ENCODE data around the gene TPST2.

TPST2 gene

GRCh38 chr22:26565889-26566288 lies 24.0 kb downstream of the TPST2 start:
- no peak for DNase-seq
- H3K9me3 ChIP-seq, result no peaks in the 10 kb centered on the region
- no peak overlapping the region for H3K4me3 ChIP-seq
- no peaks in the 10 kb centered on the region for H3K27me3 ChIP-seq
- TF ChIP-seq, protein P1, sequence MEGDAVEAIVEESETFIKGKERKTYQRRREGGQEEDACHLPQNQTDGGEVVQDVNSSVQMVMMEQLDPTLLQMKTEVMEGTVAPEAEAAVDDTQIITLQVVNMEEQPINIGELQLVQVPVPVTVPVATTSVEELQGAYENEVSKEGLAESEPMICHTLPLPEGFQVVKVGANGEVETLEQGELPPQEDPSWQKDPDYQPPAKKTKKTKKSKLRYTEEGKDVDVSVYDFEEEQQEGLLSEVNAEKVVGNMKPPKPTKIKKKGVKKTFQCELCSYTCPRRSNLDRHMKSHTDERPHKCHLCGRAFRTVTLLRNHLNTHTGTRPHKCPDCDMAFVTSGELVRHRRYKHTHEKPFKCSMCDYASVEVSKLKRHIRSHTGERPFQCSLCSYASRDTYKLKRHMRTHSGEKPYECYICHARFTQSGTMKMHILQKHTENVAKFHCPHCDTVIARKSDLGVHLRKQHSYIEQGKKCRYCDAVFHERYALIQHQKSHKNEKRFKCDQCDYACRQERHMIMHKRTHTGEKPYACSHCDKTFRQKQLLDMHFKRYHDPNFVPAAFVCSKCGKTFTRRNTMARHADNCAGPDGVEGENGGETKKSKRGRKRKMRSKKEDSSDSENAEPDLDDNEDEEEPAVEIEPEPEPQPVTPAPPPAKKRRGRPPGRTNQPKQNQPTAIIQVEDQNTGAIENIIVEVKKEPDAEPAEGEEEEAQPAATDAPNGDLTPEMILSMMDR (IDR thresholded peaks at IDR 0.05), result no peak
- intact Hi-C loops (cut with DNase I; ENCODE audit: low total_unique reads), result no loop called here
- peaks cover 0 to 5% (median 4%) of the 10 kb centered on the region in 3 donors for H3K36me3 ChIP-seq
- no peak overlapping the region for H3K27ac ChIP-seq
- H3K4me1 ChIP-seq, result peaks cover 0 to 8% (median 2%) of the 10 kb centered on the region in 4 donors

DNA sequence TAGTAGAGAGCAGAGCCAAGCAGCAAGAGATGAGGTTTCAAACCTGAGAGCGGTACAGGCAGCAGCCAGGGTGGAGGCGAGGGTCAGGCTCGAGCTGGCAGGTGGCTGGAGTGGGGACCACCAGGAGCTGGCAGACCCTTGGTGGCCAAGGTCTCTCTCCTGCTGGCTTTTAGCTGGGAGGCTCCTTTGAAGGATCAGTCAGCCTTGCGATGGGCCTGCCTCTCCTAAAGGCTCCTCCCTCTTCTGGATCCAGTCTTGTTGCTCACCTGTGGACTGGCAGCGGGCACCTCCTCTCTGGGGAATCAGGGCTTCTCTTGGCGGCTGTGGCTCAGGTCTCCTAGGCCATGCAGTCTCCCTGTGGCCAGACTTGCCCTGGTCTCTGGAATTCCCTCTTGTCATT lies 24.8 kb downstream of the TPST2 start:
- H3K27ac ChIP-seq, result no peak overlapping the region

DNA sequence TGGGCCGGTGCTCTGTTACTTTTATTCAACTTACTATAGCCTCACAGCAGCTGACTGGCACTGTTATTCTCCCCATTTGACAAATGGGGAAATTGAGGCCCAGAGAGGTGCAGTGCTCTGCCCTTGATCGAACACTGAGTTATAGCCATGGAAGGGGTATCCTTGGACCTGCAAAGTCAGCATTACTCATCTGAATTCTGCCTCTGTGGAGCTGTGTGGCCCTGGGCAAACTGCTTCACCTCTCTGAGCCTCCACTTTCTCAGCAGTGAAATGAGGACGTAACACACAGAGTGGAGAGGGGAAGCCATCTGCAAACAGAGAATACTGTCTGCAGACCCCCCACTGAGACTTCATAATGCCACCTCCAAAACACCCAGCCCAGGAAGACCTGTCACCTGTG lies 25.3 kb downstream of the TPST2 start:
- no peak overlapping the region for H3K27ac ChIP-seq
- H3K27me3 ChIP-seq, result no peaks in the 10 kb centered on the region
- H3K36me3 ChIP-seq, result peaks cover 0 to 5% (median 4%) of the 10 kb centered on the region in 3 donors
- H3K4me1 ChIP-seq, result peaks cover 0 to 4% (median 2%) of the 10 kb centered on the region in 4 donors
- no peaks in the 10 kb centered on the region for H3K9me3 ChIP-seq
- TF ChIP-seq, protein P1 (IDR thresholded peaks at IDR 0.05), result no peak
- intact Hi-C loops (cut with DNase I; ENCODE audit: low total_unique reads), result no loop called here
- no peak for DNase-seq
- H3K4me3 ChIP-seq, result no peak overlapping the region

More for the DNA sequence above, 24.8 kb downstream of the TPST2 start:
- Histone ChIP-seq H3K4me1 (peaks cover 0 to 6% (median 2%) of the 10 kb centered on the region in 4 donors), H3K4me3 (no peak overlapping the region), H3K9me3 (no peaks in the 10 kb centered on the region), H3K36me3 (peaks cover 0 to 5% (median 4%) of the 10 kb centered on the region in 3 donors), H3K27me3 (no peaks in the 10 kb centered on the region)
- intact Hi-C loops (cut with DNase I; ENCODE audit: low total_unique reads), result no loop called here
- TF ChIP-seq, protein P1 (IDR thresholded peaks at IDR 0.05), result no peak
- no peak for DNase-seq

- Histone ChIP-seq H3K27ac (no peak overlapping the region), H3K9me3 (no peaks in the 10 kb centered on the region), H3K4me1 (peaks cover 0 to 4% (median 2%) of the 10 kb centered on the region in 4 donors), H3K27me3 (no peaks in the 10 kb centered on the region), H3K36me3 (peaks cover 0 to 5% (median 4%) of the 10 kb centered on the region in 3 donors), H3K4me3 (no peak overlapping the region)
- TF ChIP-seq, protein P1 (IDR thresholded peaks at IDR 0.05), result no peak
- intact Hi-C loops (cut with DNase I; ENCODE audit: low total_unique reads), result no loop called here
- DNase-seq, result no peak
Observed at GRCh38 chr22:26564181-26564580, 25.8 kb downstream of the TPST2 start.

GRCh38 chr22:26563022-26563421 lies 26.9 kb downstream of the TPST2 start:
- Histone ChIP-seq H3K27me3 (no peaks in the 10 kb centered on the region), H3K36me3 (peaks cover 0 to 5% (median 4%) of the 10 kb centered on the region in 3 donors), H3K9me3 (no peaks in the 10 kb centered on the region), H3K27ac (no peak overlapping the region), H3K4me3 (no peak overlapping the region), H3K4me1 (peaks cover 0 to 4% (median 2%) of the 10 kb centered on the region in 4 donors)
- intact Hi-C loops (cut with DNase I; ENCODE audit: low total_unique reads), result no loop called here
- DNase-seq, result no peak
- TF ChIP-seq, protein P1 (IDR thresholded peaks at IDR 0.05), result no peak

All from tibial artery (tissue), 4 donors.